Endothelial cell of umbilical vein (primary cell): ENCODE data around the gene PDLIM1. TPM values are rescaled to one million over a fixed set of nuclear protein-coding genes. Genes with fewer than 3 reads are reported as not detected.

Experiments
- BruUV-seq: library from RNA; stranded (reverse); fragments of 400-500 nt; replicated peaks from 2 replicates; lab custom pipeline; 2021; lab: Mats Ljungman, UMichigan
- CTCF ChIA-PET: fragments of 300-600, 350-600 bp; sonication (Branson Sonifier 250); formaldehyde crosslinking; loops from one replicate; lab custom pipeline; 2021; ENCODE audit warnings: antibody characterized with exemption, inconsistent platforms; lab: Charles Lee
- POLR2A ChIA-PET: fragments of 300-600, 350-600 bp; sonication (Branson Sonifier 250); formaldehyde crosslinking; loops from one replicate; lab custom pipeline; 2021; ENCODE audit warnings: antibody characterized with exemption, inconsistent platforms; lab: Charles Lee
- DNase-seq: peaks from one replicate; pipeline ENCODE4 v3.0.0-alpha.2; 2011; ENCODE audit warnings: low read depth, low spot score
- FAIRE-seq: peaks from 2 replicates; lab custom pipeline; 2011; peaks lifted over from hg19 to GRCh38; lab: Jason Lieb, UNC
- H2AFZ ChIP-seq: 2 replicates; pipeline ENCODE4 v1.6.0; 2012; ENCODE audit warnings: low read depth, low read length, control low read depth, inconsistent platforms
- H3K27ac ChIP-seq: 2 replicates; pipeline ENCODE4 v1.5.1; 2011; ENCODE audit warnings: low read depth, mild to moderate bottlenecking, control low read depth, low read length, moderate library complexity; ENCODE audit not compliant: insufficient read depth
- H3K27me3 ChIP-seq, 2 experiments: 2 replicates each; pipeline versions ENCODE4 v1.6.0 to v1.6.1; 2011; ENCODE audit warnings: low read length in 2 of 2, mixed read lengths in 1 of 2; ENCODE audit not compliant: control insufficient read depth in 2 of 2, insufficient read depth in 2 of 2
- H3K36me3 ChIP-seq, 2 experiments: 2 replicates in 1 of 2; 3 replicates in 1 of 2; pipeline ENCODE4 v1.5.1; 2011; ENCODE audit warnings: low read length in 2 of 2, mild to moderate bottlenecking in 1 of 2, moderate library complexity in 1 of 2; ENCODE audit not compliant: control insufficient read depth in 2 of 2, insufficient read depth in 2 of 2; ENCODE audit errors: extremely low read depth in 1 of 2
- H3K4me1 ChIP-seq: 3 replicates; pipeline ENCODE4 v1.5.1; 2011; ENCODE audit warnings: mild to moderate bottlenecking, low read length; ENCODE audit not compliant: control insufficient read depth, insufficient read depth; ENCODE audit errors: extremely low read depth
- H3K4me2 ChIP-seq: 2 replicates; pipeline ENCODE4 v1.6.1; 2011; ENCODE audit warnings: low read length, control low read depth, mixed read lengths; ENCODE audit not compliant: insufficient read depth
- H3K4me3 ChIP-seq, 3 experiments: fragments of 200-600 bp in 1 of 3; sonication (generic), shearing (Covaris generic) in 1 of 3; replicated peaks in 1 of 3; 2 replicates each; pipeline ENCODE4 v1.5.1; 2011 to 2016; ENCODE audit warnings: control low read depth in 3 of 3, low read length in 3 of 3, mild to moderate bottlenecking in 2 of 3, inconsistent platforms in 1 of 3, low read depth in 1 of 3, moderate library complexity in 1 of 3; ENCODE audit not compliant: insufficient read depth in 1 of 3
- H3K79me2 ChIP-seq: 2 replicates; pipeline ENCODE4 v1.6.0; 2012; ENCODE audit warnings: low read length, inconsistent platforms; ENCODE audit not compliant: control insufficient read depth, insufficient read depth
- H3K9ac ChIP-seq: replicated peaks from 2 replicates; pipeline ENCODE3; 2011; ENCODE audit warnings: low read length, control low read depth; ENCODE audit not compliant: insufficient read depth; ENCODE audit errors: extremely low read depth
- H3K9me1 ChIP-seq: replicated peaks from 3 replicates; pipeline ENCODE4 v1.6.0; 2011; ENCODE audit warnings: mild to moderate bottlenecking, low read length; ENCODE audit not compliant: control insufficient read depth, insufficient read depth; ENCODE audit errors: extremely low read depth
- H3K9me3 ChIP-seq: replicated peaks from 2 replicates; pipeline ENCODE4 v1.5.1; 2012; ENCODE audit warnings: low read length, inconsistent platforms; ENCODE audit not compliant: control insufficient read depth, insufficient read depth
- H4K20me1 ChIP-seq: replicated peaks from 2 replicates; pipeline ENCODE3; 2011; ENCODE audit warnings: mild to moderate bottlenecking, low read length; ENCODE audit not compliant: control insufficient read depth, insufficient read depth; ENCODE audit errors: extremely low read depth
- EZH2 ChIP-seq: IDR thresholded peaks from 2 replicates; pipeline ENCODE4 v1.6.1; 2012; ENCODE audit warnings: borderline replicate concordance, low read depth, mild to moderate bottlenecking, moderate library complexity, low read length, inconsistent platforms; ENCODE audit not compliant: severe bottlenecking
- FOS ChIP-seq: IDR thresholded peaks from 2 replicates; pipeline ENCODE4 v1.6.1; 2011; ENCODE audit warnings: mild to moderate bottlenecking, low read length, moderate library complexity, borderline replicate concordance; ENCODE audit not compliant: insufficient read depth
- GATA2 ChIP-seq: IDR thresholded peaks from 2 replicates; pipeline ENCODE4 v1.7.0; 2011; ENCODE audit warnings: low read depth, mild to moderate bottlenecking, moderate library complexity, mixed read lengths, low read length; ENCODE audit not compliant: insufficient read length, insufficient read depth
- JUN ChIP-seq: IDR thresholded peaks from 2 replicates; pipeline ENCODE4 v1.6.1; 2011; ENCODE audit warnings: borderline replicate concordance, low read depth; ENCODE audit not compliant: insufficient read length, insufficient read depth
- MYC ChIP-seq: IDR thresholded peaks from one replicate; pipeline ENCODE4 v1.6.1; 2011; ENCODE audit warnings: mild to moderate bottlenecking, low read depth, low read length
- POLR2A ChIP-seq: IDR thresholded peaks from 2 replicates; pipeline ENCODE4 v1.6.1; 2012; ENCODE audit warnings: low read depth, mild to moderate bottlenecking, control low read depth, low read length
- POLR2AphosphoS5 ChIP-seq: IDR thresholded peaks from 2 replicates; pipeline ENCODE4 v1.6.1; 2012; ENCODE audit warnings: low read depth, mild to moderate bottlenecking, control low read depth, low read length, moderate library complexity; ENCODE audit not compliant: insufficient read depth
- dilution Hi-C: fragments of 300-500 bp; cut with MboI; formaldehyde crosslinking; loops from one replicate; pipeline ENCODE4 v1.15.0; 2019; ENCODE audit warnings: low sequenced_read_pairs; ENCODE audit not compliant: extremely low pct_ligation_motif_present
- intact Hi-C: fragments of 100-400 bp; cut with micrococcal nuclease; formaldehyde crosslinking; loops from one replicate; pipeline ENCODE4 v1.10.0; 2022
- polyA plus RNA-seq, 4 experiments: library from polyadenylated mRNA; depleted of rRNA in 3 of 4; stranded (reverse) in 3 of 4; unstranded in 1 of 4; fragments of >200 nt; gene quantifications; 2 replicates each; pipeline versions ENCODE4 v1.2.1 to v1.2.3, GENCODE V29; 2011 to 2012; ENCODE audit warnings: missing spikeins in 1 of 4
- total RNA-seq: library from RNA; stranded (reverse); gene quantifications from 2 replicates; pipeline ENCODE4 v1.2.3, GENCODE V29; 2021
- TF ChIP-seq, protein P1 (sequence below): IDR thresholded peaks from 2 replicates; pipeline ENCODE4 v1.6.1; 2011; ENCODE audit not compliant: insufficient read depth, insufficient read length
- TF ChIP-seq, protein P2 (sequence below), 2 donors: IDR thresholded peaks; 1 replicate in 1 of 2; 2 replicates in 1 of 2; pipeline ENCODE4 v1.5.1; 2011; ENCODE audit warnings: low read length in 2 of 2, mild to moderate bottlenecking in 2 of 2, moderate library complexity in 2 of 2, control low read depth in 1 of 2, inconsistent platforms in 1 of 2, low read depth in 1 of 2; ENCODE audit not compliant: insufficient read depth in 1 of 2; ENCODE audit errors: extremely low read depth in 1 of 2

PDLIM1 gene
- total and polyA plus RNA-seq, 2 donors (not counting 3 experiments of a cell fraction or from before 2014, with no cell fraction given): 91.1 to 122 TPM

DNA sequence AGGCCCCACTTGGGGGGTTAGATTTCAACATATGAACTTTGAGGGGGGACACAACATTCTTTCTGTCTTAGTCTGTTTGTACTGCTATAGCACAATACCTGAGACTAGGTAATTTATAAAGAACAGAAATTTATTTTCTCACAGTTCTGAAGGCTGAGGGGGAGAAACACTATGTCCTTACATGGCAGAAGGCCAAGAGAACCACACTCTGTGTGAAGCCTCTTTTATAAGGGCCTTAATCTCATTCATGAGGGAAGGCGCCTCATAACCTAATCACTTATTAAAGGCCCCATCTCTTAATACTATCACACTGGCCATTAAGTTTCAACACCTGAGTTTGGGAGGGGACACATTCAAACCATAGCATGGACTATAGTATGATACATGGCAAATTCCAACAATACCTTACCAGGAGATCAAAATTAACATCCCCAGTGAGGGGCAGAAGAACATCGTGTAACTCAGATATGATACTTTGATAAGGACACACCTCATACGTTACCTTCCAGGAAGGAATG is 9.3 kb upstream of the PDLIM1 start:
- dilution Hi-C loops: no loop called here
- intact Hi-C loops: no loop called here
- H3K27me3 ChIP-seq: no peaks in the 10 kb centered on the region

More for the DNA sequence above, 9.3 kb upstream of the PDLIM1 start:
- H3K4me1 ChIP-seq: peaks cover 5% of the 10 kb centered on the region
- POLR2A ChIA-PET: no interaction called here
- DNase-seq (no peak), FAIRE-seq (no peak)
- BruUV-seq: no TSS peak
- no peak overlapping the region for H3K4me3 ChIP-seq
- no peak overlapping the region for H3K4me2 ChIP-seq
- H3K36me3 ChIP-seq: no peaks in the 10 kb centered on the region
- CTCF ChIA-PET: interaction anchor here (0.9 kb wide), 1 partner anchor 53 kb away, joined by 3 read pairs; no protein-coding TSS in a partner anchor
- no peaks in the 10 kb centered on the region for H3K9me1 ChIP-seq
- no peaks in the 10 kb centered on the region for H3K79me2 ChIP-seq
- H3K9me3 ChIP-seq: no peaks in the 10 kb centered on the region
- no peaks in the 10 kb centered on the region for H4K20me1 ChIP-seq
- no peak overlapping the region for H2AFZ ChIP-seq
- no peak overlapping the region for H3K9ac ChIP-seq
- no peak for TF ChIP-seq MYC
- no peak for TF ChIP-seq EZH2
- no peak for TF ChIP-seq JUN
- no peak for TF ChIP-seq FOS
- no peak for TF ChIP-seq POLR2A
- no peak for TF ChIP-seq POLR2AphosphoS5
- TF ChIP-seq, protein P1, sequence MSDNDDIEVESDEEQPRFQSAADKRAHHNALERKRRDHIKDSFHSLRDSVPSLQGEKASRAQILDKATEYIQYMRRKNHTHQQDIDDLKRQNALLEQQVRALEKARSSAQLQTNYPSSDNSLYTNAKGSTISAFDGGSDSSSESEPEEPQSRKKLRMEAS: no peak
- TF ChIP-seq GATA2: no peak
- TF ChIP-seq, protein P2, sequence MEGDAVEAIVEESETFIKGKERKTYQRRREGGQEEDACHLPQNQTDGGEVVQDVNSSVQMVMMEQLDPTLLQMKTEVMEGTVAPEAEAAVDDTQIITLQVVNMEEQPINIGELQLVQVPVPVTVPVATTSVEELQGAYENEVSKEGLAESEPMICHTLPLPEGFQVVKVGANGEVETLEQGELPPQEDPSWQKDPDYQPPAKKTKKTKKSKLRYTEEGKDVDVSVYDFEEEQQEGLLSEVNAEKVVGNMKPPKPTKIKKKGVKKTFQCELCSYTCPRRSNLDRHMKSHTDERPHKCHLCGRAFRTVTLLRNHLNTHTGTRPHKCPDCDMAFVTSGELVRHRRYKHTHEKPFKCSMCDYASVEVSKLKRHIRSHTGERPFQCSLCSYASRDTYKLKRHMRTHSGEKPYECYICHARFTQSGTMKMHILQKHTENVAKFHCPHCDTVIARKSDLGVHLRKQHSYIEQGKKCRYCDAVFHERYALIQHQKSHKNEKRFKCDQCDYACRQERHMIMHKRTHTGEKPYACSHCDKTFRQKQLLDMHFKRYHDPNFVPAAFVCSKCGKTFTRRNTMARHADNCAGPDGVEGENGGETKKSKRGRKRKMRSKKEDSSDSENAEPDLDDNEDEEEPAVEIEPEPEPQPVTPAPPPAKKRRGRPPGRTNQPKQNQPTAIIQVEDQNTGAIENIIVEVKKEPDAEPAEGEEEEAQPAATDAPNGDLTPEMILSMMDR (IDR thresholded peaks at IDR 0.05; ENCODE audit: extremely low read depth in 1 of 2, insufficient read depth in 1 of 2, low read depth in 1 of 2, low read length in 2 of 2): no peak
- H3K27ac ChIP-seq: no peak overlapping the region
